ENCODE data around the gene LSS. TPM values are rescaled to one million over a fixed set of nuclear protein-coding genes. Genes with fewer than 3 reads are reported as not detected.

Gene LSS
- total and polyA plus RNA-seq, 2 of the 8 experiments (the other 6 are each of a cell fraction or from before 2014, with no cell fraction given), result 96.1 to 123 TPM

DNA sequence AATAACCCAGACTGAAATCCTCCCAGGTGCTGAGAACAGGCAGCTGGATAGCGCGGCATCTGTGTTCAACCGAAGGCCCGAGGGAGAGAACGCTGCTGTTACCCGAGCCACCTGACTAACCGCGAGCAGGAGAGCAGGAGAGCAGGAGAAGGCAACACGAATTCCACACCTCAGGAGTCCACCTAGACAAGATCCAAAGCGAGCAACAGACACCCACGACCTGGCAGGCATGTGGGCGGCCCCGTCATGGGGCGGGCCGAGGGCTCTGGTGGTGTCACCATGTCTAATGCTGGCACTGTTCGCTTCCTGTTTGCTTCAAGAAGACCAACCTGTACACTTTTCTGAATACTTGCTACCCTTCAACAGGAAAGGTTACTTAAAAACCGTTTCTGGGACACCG is 23.4 kb downstream of the LSS start:
- Histone ChIP-seq H3K4me3 (ENCODE audit: extremely low read depth in 1 of 4, insufficient read depth in 2 of 4, low read depth in 3 of 4, low read length in 4 of 4) (no peak overlapping the region), H3K4me1 (replicated peaks in 1 of 4; ENCODE audit: control insufficient read depth in 3 of 4, insufficient read depth in 4 of 4, low read length in 3 of 4) (no peaks in the 10 kb centered on the region), H2BK12ac (ENCODE audit: low read depth, low read length) (no peak overlapping the region), H4K20me1 (replicated peaks in 1 of 2; ENCODE audit: control insufficient read depth in 1 of 2, insufficient read depth in 2 of 2, low read length in 2 of 2) (peaks cover 2 to 13% of the 10 kb centered on the region in 2 experiments), H3K9ac (replicated peaks in 1 of 4; ENCODE audit: extremely low read depth in 1 of 4, low read depth in 3 of 4, low read length in 3 of 4) (no peak overlapping the region), H3K79me1 (ENCODE audit: low read depth, low read length) (no peaks in the 10 kb centered on the region), H2BK20ac (ENCODE audit: low read length) (no peak overlapping the region), H3K18ac (ENCODE audit: extremely low read depth, low read length) (no peak overlapping the region), H3K56ac (replicated peaks; ENCODE audit: insufficient read length, low read depth, low read length) (no peak overlapping the region), H3K9me3 (ENCODE audit: insufficient read depth in 2 of 2, low read depth in 1 of 2, low read length in 1 of 2) (no peaks in the 10 kb centered on the region), H3K14ac (ENCODE audit: insufficient read length) (no peak overlapping the region), H2AFZ (ENCODE audit: low read length) (no peak overlapping the region), H3K27ac (ENCODE audit: low read depth, low read length) (no peak overlapping the region), H3K23ac (ENCODE audit: insufficient read length) (no peak overlapping the region), H2AK5ac (ENCODE audit: low read depth, low read length) (no peak overlapping the region), H4K5ac (ENCODE audit: insufficient read length, low read depth, low read length) (no peak overlapping the region), H3K23me2 (ENCODE audit: low read depth, low read length) (no peaks in the 10 kb centered on the region), H3K27me3 (replicated peaks in 1 of 4; ENCODE audit: control insufficient read depth in 3 of 4, extremely low read depth in 1 of 4, insufficient read depth in 3 of 4, low read length in 3 of 4) (no peaks in the 10 kb centered on the region), H4K8ac (ENCODE audit: extremely low read depth, insufficient read depth, low read length) (no peak overlapping the region), H3K36me3 (ENCODE audit: control insufficient read depth in 2 of 4, insufficient read depth in 4 of 4, low read length in 3 of 4) (peaks cover 10 to 45% (median 27%) of the 10 kb centered on the region in 4 experiments; a peak in 7 of 8 replicates), H2BK5ac (ENCODE audit: low read depth, low read length) (no peak overlapping the region), H3K4ac (replicated peaks; ENCODE audit: insufficient read length, low read depth, low read length) (no peak overlapping the region), H2BK120ac (replicated peaks; ENCODE audit: low read depth, low read length) (no peak overlapping the region), H3K4me2 (ENCODE audit: insufficient read depth in 1 of 2, low read depth in 2 of 2, low read length in 2 of 2) (no peak overlapping the region), H3K79me2 (ENCODE audit: control insufficient read depth in 1 of 2, insufficient read depth in 2 of 2, low read length in 2 of 2) (no peaks in the 10 kb centered on the region), H2BK15ac (ENCODE audit: low read length) (no peak overlapping the region), H4K91ac (replicated peaks; ENCODE audit: insufficient read length, low read length) (no peak overlapping the region)
- ChIA-PET CTCF (ENCODE audit: partially characterized antibody) (no interaction called here), POLR2A (ENCODE audit: partially characterized antibody) (no interaction called here)
- no peak for DNase-seq (ENCODE audit: low read depth in 1 of 2, low spot score in 2 of 2)
- TF ChIP-seq NANOG (IDR thresholded peaks at IDR 0.05; ENCODE audit: insufficient read depth, low read depth, low read length, poor library complexity, severe bottlenecking), result no peak
- TF ChIP-seq CBX5 (IDR thresholded peaks at IDR 0.05; ENCODE audit: low read depth, low read length), result no peak
- TF ChIP-seq POU5F1 (IDR thresholded peaks at IDR 0.05; ENCODE audit: low read depth, low read length), result no peak
- TF ChIP-seq TAF7 (optimal IDR thresholded peaks at IDR 0.05; ENCODE audit: borderline replicate concordance, low read depth, low read length), result no peak
- no peak for TF ChIP-seq KDM5A (IDR thresholded peaks at IDR 0.05; ENCODE audit: low read length)
- no peak for TF ChIP-seq EZH2 (IDR thresholded peaks at IDR 0.05; ENCODE audit: low read depth, low read length, severe bottlenecking)
- 96% methylated on average over 18 of the region's 18 CpGs; no CpG with 5 or more reads in 1 of the 2 experiments for WGBS, 2 experiments (ENCODE audit: extremely low coverage in 1 of 2, insufficient coverage in 1 of 2, insufficient read length in 1 of 2, insufficient replicate concordance in 2 of 2, low coverage in 1 of 2, low lambda C conversion rate in 2 of 2, missing lambda C conversion rate in 1 of 2)
- no peak for FAIRE-seq

Data from H1 (cell line).